ENCODE data around the gene GLTP.

- TF ChIP-seq CTCF (IDR thresholded peaks at IDR 0.05; ENCODE audit: insufficient read depth, low read length, poor library complexity, severe bottlenecking) (no peak), EZH2phosphoT487 (conservative IDR thresholded peaks at IDR 0.05; ENCODE audit: low read length) (no peak)
These were observed 68.7 kb downstream of the GLTP start for GRCh38 chr12:109811624-109811995.
